AG04450 (cell line): ENCODE results near the gene UGT2A3. TPM values are rescaled to one million over a fixed set of nuclear protein-coding genes. Genes with fewer than 3 reads are reported as not detected.

Experiments
- CTCF ChIA-PET: fragments of 300-600, 350-600 bp; formaldehyde crosslinking; extraction: SDS; loops from one replicate; lab custom pipeline; 2022; ENCODE audit warnings: antibody characterized with exemption, inconsistent platforms; lab: Charles Lee
- POLR2A ChIA-PET: fragments of 350-600 bp; formaldehyde crosslinking; extraction: SDS; loops from one replicate; lab custom pipeline; 2021; ENCODE audit warnings: antibody characterized with exemption, inconsistent platforms; lab: Yijun Ruan, JAX
- DNase-seq: peaks from one replicate; pipeline ENCODE4 v3.0.0-alpha.2; 2011; ENCODE audit warnings: low read depth, low spot score
- H3K27ac ChIP-seq: one replicate; pipeline ENCODE4 v1.5.1; 2012; ENCODE audit warnings: low read depth, low read length, control low read depth
- H3K27me3 ChIP-seq: one replicate; pipeline ENCODE4 v1.6.0; 2012; ENCODE audit warnings: low read length; ENCODE audit not compliant: control insufficient read depth, insufficient read depth
- H3K4me3 ChIP-seq: 2 replicates; pipeline ENCODE4 v1.5.1; 2011; ENCODE audit warnings: mild to moderate bottlenecking, low read depth, low read length, control low read depth
- H3K9me3 ChIP-seq: 2 replicates; pipeline ENCODE4 v1.5.1; 2012; ENCODE audit warnings: low read length; ENCODE audit not compliant: control insufficient read depth, insufficient read depth
- polyA plus RNA-seq: library from polyadenylated mRNA; depleted of rRNA; stranded (reverse); fragments of >200 nt; gene quantifications from 2 replicates; pipeline ENCODE4 v1.2.3, GENCODE V29; 2011
- TF ChIP-seq, protein P1 (sequence below): IDR thresholded peaks from 2 replicates; pipeline ENCODE4 v1.5.1; 2011; ENCODE audit warnings: low read depth, low read length, control low read depth, inconsistent platforms

The UGT2A3 gene
- polyA plus RNA-seq, 1 experiment: not detected

DNA sequence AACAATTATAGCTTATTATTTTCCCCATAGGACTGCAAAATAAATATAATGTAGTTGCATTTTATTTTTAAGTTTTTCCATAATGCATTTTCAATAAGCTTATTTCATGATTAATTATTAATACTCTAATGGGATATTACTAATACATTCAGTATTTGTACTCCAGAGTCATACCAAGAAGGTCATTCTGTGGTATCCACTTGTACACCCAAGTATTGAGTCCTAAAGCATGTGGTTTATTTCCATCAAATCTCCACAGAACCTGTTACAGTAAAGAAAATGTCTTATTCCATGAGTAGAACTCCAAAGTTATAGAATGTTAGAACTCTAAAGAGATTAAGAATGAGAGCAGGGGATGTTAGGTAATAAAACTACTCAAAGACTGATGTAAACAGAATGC lies 30.6 kb downstream of the UGT2A3 start:
- DNase-seq: no peak
- TF ChIP-seq, protein P1, sequence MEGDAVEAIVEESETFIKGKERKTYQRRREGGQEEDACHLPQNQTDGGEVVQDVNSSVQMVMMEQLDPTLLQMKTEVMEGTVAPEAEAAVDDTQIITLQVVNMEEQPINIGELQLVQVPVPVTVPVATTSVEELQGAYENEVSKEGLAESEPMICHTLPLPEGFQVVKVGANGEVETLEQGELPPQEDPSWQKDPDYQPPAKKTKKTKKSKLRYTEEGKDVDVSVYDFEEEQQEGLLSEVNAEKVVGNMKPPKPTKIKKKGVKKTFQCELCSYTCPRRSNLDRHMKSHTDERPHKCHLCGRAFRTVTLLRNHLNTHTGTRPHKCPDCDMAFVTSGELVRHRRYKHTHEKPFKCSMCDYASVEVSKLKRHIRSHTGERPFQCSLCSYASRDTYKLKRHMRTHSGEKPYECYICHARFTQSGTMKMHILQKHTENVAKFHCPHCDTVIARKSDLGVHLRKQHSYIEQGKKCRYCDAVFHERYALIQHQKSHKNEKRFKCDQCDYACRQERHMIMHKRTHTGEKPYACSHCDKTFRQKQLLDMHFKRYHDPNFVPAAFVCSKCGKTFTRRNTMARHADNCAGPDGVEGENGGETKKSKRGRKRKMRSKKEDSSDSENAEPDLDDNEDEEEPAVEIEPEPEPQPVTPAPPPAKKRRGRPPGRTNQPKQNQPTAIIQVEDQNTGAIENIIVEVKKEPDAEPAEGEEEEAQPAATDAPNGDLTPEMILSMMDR: no peak
- Histone ChIP-seq H3K4me3 (no peak overlapping the region), H3K9me3 (no peaks in the 10 kb centered on the region), H3K27me3 (no peaks in the 10 kb centered on the region), H3K27ac (no peak overlapping the region)
- CTCF ChIA-PET: no interaction called here
- POLR2A ChIA-PET: no interaction called here

DNA sequence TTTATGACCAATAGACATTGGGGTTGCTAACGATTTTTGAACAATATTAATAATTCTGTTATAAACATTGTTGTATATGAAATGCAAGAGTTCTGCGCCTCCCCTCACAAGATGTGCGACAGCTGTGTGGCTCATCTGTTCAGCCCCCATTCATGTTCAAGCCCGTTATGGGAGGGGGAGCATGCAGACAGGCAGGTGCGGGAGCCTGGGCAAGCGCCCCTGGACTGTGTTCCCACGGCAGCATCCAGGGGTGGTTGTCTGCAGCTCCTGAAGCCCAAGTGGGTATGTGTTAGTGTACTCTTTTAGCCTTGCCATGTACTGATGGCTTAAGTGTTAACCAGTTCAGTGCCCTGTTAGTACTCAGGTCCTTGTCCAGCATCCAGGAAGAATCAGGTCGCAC lies 34.6 kb downstream of the UGT2A3 start:
- POLR2A ChIA-PET: no interaction called here
- Histone ChIP-seq H3K9me3 (no peaks in the 10 kb centered on the region), H3K4me3 (no peak overlapping the region), H3K27me3 (no peaks in the 10 kb centered on the region), H3K27ac (no peak overlapping the region)
- no peak for DNase-seq
- CTCF ChIA-PET: no interaction called here
- TF ChIP-seq, protein P1: no peak

DNA sequence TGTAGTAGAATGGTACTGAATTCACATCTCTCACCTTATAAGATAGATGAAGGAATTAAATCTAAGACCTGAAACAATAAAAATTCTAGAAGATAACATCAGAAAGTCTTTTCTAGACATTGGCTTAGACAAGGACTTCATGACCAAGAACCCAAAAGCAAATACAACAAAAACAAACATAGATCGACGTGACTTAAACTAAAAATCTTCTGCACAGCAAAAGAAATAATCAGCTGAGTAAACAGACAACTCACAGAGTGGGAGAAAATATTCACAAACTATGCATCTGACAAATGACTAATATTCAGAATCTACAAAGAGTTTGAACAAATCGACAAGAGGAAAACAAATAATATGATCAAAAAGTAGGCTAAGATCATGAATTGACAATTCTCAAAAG lies 38.8 kb downstream of the UGT2A3 start:
- no peaks in the 10 kb centered on the region for H3K27me3 ChIP-seq
- CTCF ChIA-PET: no interaction called here
- TF ChIP-seq, protein P1: no peak
- H3K4me3 ChIP-seq: no peak overlapping the region
- no peaks in the 10 kb centered on the region for H3K9me3 ChIP-seq
- H3K27ac ChIP-seq: no peak overlapping the region
- POLR2A ChIA-PET: no interaction called here
- no peak for DNase-seq

DNA sequence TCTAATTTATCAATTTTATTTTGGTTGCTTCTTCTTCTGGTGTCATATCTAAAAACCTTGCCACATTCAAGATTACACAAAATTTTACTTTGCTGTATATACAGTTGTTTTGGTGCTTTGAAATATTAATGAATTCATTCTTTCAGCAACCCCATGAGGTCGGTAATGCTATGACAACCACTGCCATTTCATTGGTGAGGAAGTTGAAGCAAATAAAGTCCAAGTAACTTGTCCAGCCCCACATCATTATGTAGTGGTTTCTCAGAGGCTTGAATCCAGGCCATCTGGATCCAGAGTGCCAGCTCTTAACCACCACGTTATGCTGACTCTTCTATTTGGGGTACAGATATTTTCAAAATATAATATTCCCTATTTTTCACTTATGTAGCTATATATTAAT lies 42.2 kb downstream of the UGT2A3 start:
- CTCF ChIA-PET: interaction anchor here (0.8 kb wide), 1 partner anchor 261 kb away, joined by 3 read pairs; no protein-coding TSS in a partner anchor
- H3K27ac ChIP-seq: no peak overlapping the region
- TF ChIP-seq, protein P1: no peak
- POLR2A ChIA-PET: no interaction called here
- no peak for DNase-seq
- H3K4me3 ChIP-seq: no peak overlapping the region
- H3K9me3 ChIP-seq: no peaks in the 10 kb centered on the region
- no peaks in the 10 kb centered on the region for H3K27me3 ChIP-seq

DNA sequence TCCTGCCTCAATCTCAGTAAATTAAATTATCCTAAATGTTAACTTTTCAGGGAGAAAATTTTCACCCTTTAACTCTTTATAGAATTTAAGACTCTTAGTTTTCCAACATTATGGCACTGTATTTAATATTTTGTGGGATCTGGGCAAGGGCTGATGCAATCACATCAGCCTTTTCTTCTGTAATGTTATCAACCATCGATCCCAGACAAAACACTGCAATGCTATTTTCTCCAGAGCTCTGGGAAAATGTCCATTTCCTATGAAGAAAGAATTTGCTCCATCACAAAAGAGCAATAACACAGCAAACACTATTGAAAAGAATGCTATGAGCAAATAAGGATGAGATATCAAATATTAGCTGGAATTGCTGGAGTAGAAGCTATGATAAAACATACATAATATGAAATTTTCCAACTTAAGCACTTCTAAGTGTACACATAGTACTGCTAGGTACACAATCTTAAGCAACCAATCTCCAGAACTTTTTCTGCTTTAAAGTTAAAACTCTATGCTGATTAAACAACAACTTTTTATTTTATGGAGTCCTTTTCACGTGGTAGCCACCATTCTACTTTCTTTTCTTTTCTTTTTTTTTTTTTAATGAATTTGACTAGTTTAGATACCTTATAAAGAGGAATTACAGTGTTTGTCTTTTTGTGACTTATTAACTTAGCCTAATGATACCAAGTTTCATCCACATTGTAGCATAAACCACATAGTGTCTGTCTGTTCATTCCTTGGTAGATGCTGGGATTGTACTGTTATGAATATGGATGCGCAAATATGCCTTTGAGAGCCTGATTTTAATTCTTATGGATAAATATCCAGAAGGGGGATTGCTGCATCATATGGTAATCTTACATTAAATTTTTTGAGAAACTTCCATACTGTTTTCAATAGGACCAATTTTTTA lies 43.6 kb downstream of the UGT2A3 start:
- ChIA-PET CTCF (no interaction called here), POLR2A (no interaction called here)
- no peaks in the 10 kb centered on the region for H3K9me3 ChIP-seq
- TF ChIP-seq, protein P1: no peak
- no peak for DNase-seq
- no peaks in the 10 kb centered on the region for H3K27me3 ChIP-seq
- H3K4me3 ChIP-seq: no peak overlapping the region
- H3K27ac ChIP-seq: no peak overlapping the region
